Measurements from ENCODE around the gene GPR89A.
"Not testable (repeated sequence)": the region's sequence is repeated elsewhere in the genome, so short reads cannot be mapped to it uniquely, and the experiment has no call there.

GPR89A gene

GRCh38 chr1:145607833-145608733 lies at the start of gene GPR89A:
Gene GPR89A (plus strand): TSS chr1:145607988. CDS start chr1:145608134, 146 bp downstream.
- DNase-seq = peak; percentile 97

GRCh38 chr1:145586820-145587219 lies 21.0 kb upstream of the GPR89A start:
- not testable (repeated sequence) for DNase-seq

GRCh38 chr1:145590806-145591205 lies 17.0 kb upstream of the GPR89A start:
- DNase-seq = peak; percentile 44

- DNase-seq = not testable (repeated sequence)
Measured at GRCh38 chr1:145592347-145592746, 15.4 kb upstream of the GPR89A start.

GRCh38 chr1:145595421-145595820 lies 12.4 kb upstream of the GPR89A start:
- DNase-seq = not testable (repeated sequence)

- not testable (repeated sequence) for DNase-seq
Measured at GRCh38 chr1:145596236-145596635, 11.6 kb upstream of the GPR89A start.

- not testable (repeated sequence) for DNase-seq
Measured at GRCh38 chr1:145599426-145599825, 8.4 kb upstream of the GPR89A start.

- DNase-seq = no peak
Measured at GRCh38 chr1:145601593-145601992, 6.2 kb upstream of the GPR89A start.

GRCh38 chr1:145606840-145607239 lies 948 bp upstream of the GPR89A start:
- not testable (repeated sequence) for DNase-seq

- DNase-seq = not testable (repeated sequence)
Measured at GRCh38 chr1:145607289-145607688, 499 bp upstream of the GPR89A start.

GRCh38 chr1:145610744-145611143 lies 3.0 kb downstream of the GPR89A start:
- DNase-seq = not testable (repeated sequence)

- not testable (repeated sequence) for DNase-seq
Measured at GRCh38 chr1:145620073-145620472, 12.3 kb downstream of the GPR89A start.

GRCh38 chr1:145622177-145622576 lies 14.4 kb downstream of the GPR89A start:
- DNase-seq = not testable (repeated sequence)

- DNase-seq = not testable (repeated sequence)
Measured at GRCh38 chr1:145636237-145636636, 28.4 kb downstream of the GPR89A start.

GRCh38 chr1:145641886-145642285 lies 34.1 kb downstream of the GPR89A start:
- DNase-seq = not testable (repeated sequence)

GRCh38 chr1:145643990-145644389 lies 36.2 kb downstream of the GPR89A start:
- not testable (repeated sequence) for DNase-seq

- not testable (repeated sequence) for DNase-seq
Measured at GRCh38 chr1:145656245-145656943, 48.6 kb downstream of the GPR89A start.

- not testable (repeated sequence) for DNase-seq
Measured at GRCh38 chr1:145662502-145662901, 54.7 kb downstream of the GPR89A start.

- DNase-seq = not testable (repeated sequence)
Measured at GRCh38 chr1:145665015-145665414, 57.2 kb downstream of the GPR89A start.

GRCh38 chr1:145670995-145671745 lies 63.4 kb downstream of the GPR89A start:
- not testable (repeated sequence) for DNase-seq

GRCh38 chr1:145673217-145673616 lies 65.4 kb downstream of the GPR89A start:
- not testable (repeated sequence) for DNase-seq

- not testable (repeated sequence) for DNase-seq
Measured at GRCh38 chr1:145684858-145685257, 77.1 kb downstream of the GPR89A start.

- not testable (repeated sequence) for DNase-seq
Measured at GRCh38 chr1:145686078-145686477, 78.3 kb downstream of the GPR89A start.
